Measurements from ENCODE around the gene PDK2.

- peak; percentile 86 to 93 for TF ChIP-seq CTCF (conservative IDR thresholded peaks at IDR 0.05; ENCODE audit: low read depth in 2 of 2)
- no peak for TF ChIP-seq CREB1 (CRISPR knock-in tag; IDR thresholded peaks at IDR 0.05; ENCODE audit: low read depth)
- TF ChIP-seq REST (IDR thresholded peaks at IDR 0.05; ENCODE audit: unreplicated experiment): no peak
- TF ChIP-seq POLR2AphosphoS5 (IDR thresholded peaks at IDR 0.05; ENCODE audit: low read depth): no peak
- no peak for TF ChIP-seq JUNB (IDR thresholded peaks at IDR 0.05; ENCODE audit: unreplicated experiment)
- no peak for TF ChIP-seq STAT1 (IDR thresholded peaks at IDR 0.05; ENCODE audit: unreplicated experiment)
- no peak for TF ChIP-seq EZH2 (IDR thresholded peaks at IDR 0.05; ENCODE audit: low read depth, unreplicated experiment)
- TF ChIP-seq EZH2phosphoT487 (IDR thresholded peaks at IDR 0.05; ENCODE audit: unreplicated experiment): no peak
- no peak for TF ChIP-seq ZNF114 (CRISPR knock-in tag; IDR thresholded peaks at IDR 0.05)
- TF ChIP-seq ZNF331 (CRISPR knock-in tag; IDR thresholded peaks at IDR 0.05; ENCODE audit: low read depth): no peak
- no peak for TF ChIP-seq ETS1 (IDR thresholded peaks at IDR 0.05)
- TF ChIP-seq NANOG (IDR thresholded peaks at IDR 0.05; ENCODE audit: borderline replicate concordance): no peak
Observed at GRCh38 chr17:50114849-50115357, 19.8 kb downstream of the PDK2 start.
